Neuronal stem cell (in vitro differentiated cells): ENCODE data around the gene SMAD6.
"Not testable (repeated sequence)": the region's sequence is repeated elsewhere in the genome, so short reads cannot be mapped to it uniquely, and the experiment has no call there.

Experiments used
- DNase-seq: peaks from one replicate; pipeline ENCODE4 v3.0.0-alpha.2; 2013; ENCODE audit warnings: low spot score
- H2AFZ ChIP-seq: one replicate; pipeline ENCODE4 v1.6.1; 2013; ENCODE audit warnings: mild to moderate bottlenecking, low read length, inconsistent platforms
- H2AK5ac ChIP-seq: 2 replicates; pipeline ENCODE4 v1.6.1; 2013; ENCODE audit warnings: low read depth, mild to moderate bottlenecking, inconsistent platforms, low read length, moderate library complexity, mixed read lengths
- H2BK120ac ChIP-seq: 2 replicates; pipeline ENCODE4 v1.6.1; 2013; ENCODE audit warnings: low read depth, mild to moderate bottlenecking, inconsistent platforms, low read length, moderate library complexity, mixed read lengths
- H2BK12ac ChIP-seq: one replicate; pipeline ENCODE4 v1.6.1; 2013; ENCODE audit warnings: low read length, inconsistent platforms
- H2BK15ac ChIP-seq: 2 replicates; pipeline ENCODE4 v1.6.1; 2013; ENCODE audit warnings: mild to moderate bottlenecking, low read length, inconsistent platforms, mixed read lengths
- H2BK5ac ChIP-seq: one replicate; pipeline ENCODE4 v1.6.1; 2013; ENCODE audit warnings: inconsistent platforms, mild to moderate bottlenecking, low read length, moderate library complexity
- H3K14ac ChIP-seq: one replicate; pipeline ENCODE4 v1.6.1; 2013; ENCODE audit warnings: low read length, inconsistent platforms
- H3K18ac ChIP-seq: 2 replicates; pipeline ENCODE4 v1.6.1; 2013; ENCODE audit warnings: low read length, inconsistent platforms
- H3K23ac ChIP-seq: 2 replicates; pipeline ENCODE4 v1.6.1; 2013; ENCODE audit warnings: low read depth, mild to moderate bottlenecking, mixed read lengths, low read length, inconsistent platforms; ENCODE audit not compliant: poor library complexity
- H3K27ac ChIP-seq: replicated peaks from 3 replicates; pipeline ENCODE4 v1.5.1; 2013; ENCODE audit warnings: low read length, inconsistent platforms
- H3K27me3 ChIP-seq, 3 experiments: 2 replicates each; pipeline ENCODE4 v1.6.1; 2013; ENCODE audit warnings: low read length in 3 of 3, mild to moderate bottlenecking in 2 of 3, inconsistent platforms in 1 of 3, low read depth in 1 of 3, mixed read lengths in 1 of 3, moderate library complexity in 1 of 3; ENCODE audit not compliant: control insufficient read depth in 3 of 3, insufficient read depth in 3 of 3
- H3K36me3 ChIP-seq, 2 donors: replicated peaks in 1 of 2; 2 replicates each; pipeline ENCODE4 v1.6.1; 2013; ENCODE audit warnings: low read length in 2 of 2; ENCODE audit not compliant: control insufficient read depth in 2 of 2, insufficient read depth in 2 of 2
- H3K4ac ChIP-seq: 2 replicates; pipeline ENCODE4 v1.6.1; 2013; ENCODE audit warnings: inconsistent platforms, mild to moderate bottlenecking, low read length, moderate library complexity
- H3K4me1 ChIP-seq, 2 donors: 1 replicate in 1 of 2; 2 replicates in 1 of 2; pipeline ENCODE4 v1.6.1; 2013; ENCODE audit warnings: low read length in 2 of 2, low read depth in 1 of 2; ENCODE audit not compliant: control insufficient read depth in 2 of 2, insufficient read depth in 1 of 2
- H3K4me2 ChIP-seq: one replicate; pipeline ENCODE4 v1.6.1; 2013; ENCODE audit warnings: mild to moderate bottlenecking, low read length, inconsistent platforms; ENCODE audit not compliant: insufficient read depth, poor library complexity, severe bottlenecking
- H3K4me3 ChIP-seq, 2 donors: 2 replicates each; pipeline ENCODE4 v1.5.1; 2013; ENCODE audit warnings: low read length in 2 of 2, mild to moderate bottlenecking in 2 of 2, inconsistent platforms in 1 of 2, moderate library complexity in 1 of 2
- H3K79me1 ChIP-seq: one replicate; pipeline ENCODE4 v1.6.1; 2013; ENCODE audit warnings: low read depth, mild to moderate bottlenecking, inconsistent platforms, low read length, moderate library complexity
- H3K9ac ChIP-seq: one replicate; pipeline ENCODE4 v1.6.1; 2013; ENCODE audit warnings: mild to moderate bottlenecking, low read depth, low read length, inconsistent platforms; ENCODE audit not compliant: poor library complexity
- H3K9me3 ChIP-seq, 2 donors: replicated peaks in 1 of 2; 2 replicates each; pipeline versions ENCODE3 to v1.6.1; 2013; ENCODE audit warnings: low read length in 2 of 2, mild to moderate bottlenecking in 2 of 2, inconsistent platforms in 1 of 2, low read depth in 1 of 2, mixed read lengths in 1 of 2, moderate library complexity in 1 of 2; ENCODE audit not compliant: control insufficient read depth in 2 of 2, insufficient read depth in 1 of 2
- H4K8ac ChIP-seq: one replicate; pipeline ENCODE4 v1.6.1; 2013; ENCODE audit warnings: low read depth, mild to moderate bottlenecking, inconsistent platforms, low read length, moderate library complexity
- H4K91ac ChIP-seq: one replicate; pipeline ENCODE4 v1.6.1; 2013; ENCODE audit warnings: low read length, low read depth, mild to moderate bottlenecking, inconsistent platforms; ENCODE audit not compliant: poor library complexity
- WGBS, 2 donors: extraction: QIAGEN DNeasy Blood & Tissue Kit; methylation state at CpG; one replicate each; pipeline ENCODE4 v1.1.7; 2013; ENCODE audit warnings: missing lambda C conversion rate in 2 of 2, mixed read lengths in 1 of 2; ENCODE audit not compliant: insufficient read length in 2 of 2, insufficient replicate concordance in 1 of 2; ENCODE audit errors: extremely low coverage in 2 of 2; 5-methylcytosine and 5-hydroxymethylcytosine counted together

Gene SMAD6

GRCh38 chr15:66684136-66684681 lies 17.8 kb upstream of the SMAD6 start:
- Histone ChIP-seq H3K9ac (no peak overlapping the region), H2AK5ac (no peak overlapping the region), H2BK5ac (no peak overlapping the region), H3K4me2 (no peak overlapping the region), H3K4me3 (no peak overlapping the region), H3K23ac (no peak overlapping the region), H3K36me3 (no peaks in the 10 kb centered on the region), H3K4ac (no peak overlapping the region), H4K91ac (no peak overlapping the region), H3K79me1 (no peaks in the 10 kb centered on the region), H3K27me3 (peaks cover 0 to 2% (median 0%) of the 10 kb centered on the region in 3 experiments), H3K14ac (no peak overlapping the region), H2BK12ac (no peak overlapping the region), H3K18ac (no peak overlapping the region), H3K27ac (no peak overlapping the region), H4K8ac (no peak overlapping the region), H2AFZ (no peak overlapping the region), H2BK120ac (no peak overlapping the region), H3K4me1 (peaks cover 6 to 8% of the 10 kb centered on the region in 2 donors), H3K9me3 (peaks cover 0 to 7% of the 10 kb centered on the region in 2 donors), H2BK15ac (no peak overlapping the region)
- DNase-seq, result no peak

- Histone ChIP-seq H2BK15ac (no peak overlapping the region), H3K27me3 (peaks cover 0 to 2% (median 0%) of the 10 kb centered on the region in 3 experiments), H3K9me3 (peaks cover 0 to 7% of the 10 kb centered on the region in 2 donors), H3K79me1 (no peaks in the 10 kb centered on the region), H3K18ac (no peak overlapping the region), H3K27ac (no peak overlapping the region), H4K91ac (no peak overlapping the region), H3K9ac (no peak overlapping the region), H3K4me2 (no peak overlapping the region), H3K4ac (no peak overlapping the region), H2AFZ (no peak overlapping the region), H2AK5ac (no peak overlapping the region), H2BK12ac (no peak overlapping the region), H2BK5ac (no peak overlapping the region), H3K14ac (no peak overlapping the region), H3K4me3 (no peak overlapping the region), H2BK120ac (no peak overlapping the region), H3K4me1 (peaks cover 0 to 2% of the 10 kb centered on the region in 2 donors), H3K36me3 (no peaks in the 10 kb centered on the region), H3K23ac (no peak overlapping the region), H4K8ac (no peak overlapping the region)
- no CpG with 5 or more reads among the region's 5 CpGs for WGBS, 2 donors
- no peak for DNase-seq
These were observed 16.3 kb upstream of the SMAD6 start for GRCh38 chr15:66685638-66686150.

- not testable (repeated sequence) for H3K36me3 ChIP-seq
These were observed 11.1 kb upstream of the SMAD6 start for GRCh38 chr15:66690912-66691311.

GRCh38 chr15:66691727-66692126 lies 10.3 kb upstream of the SMAD6 start:
- H3K4me2 ChIP-seq, result no peak overlapping the region

More at GRCh38 chr15:66690912-66691311, 11.1 kb upstream of the SMAD6 start:
- H3K9me3 ChIP-seq, H2BK5ac ChIP-seq, H3K14ac ChIP-seq, H2BK15ac ChIP-seq, H3K4ac ChIP-seq, H2AK5ac ChIP-seq, H3K79me1 ChIP-seq, DNase-seq, H2BK12ac ChIP-seq, H2BK120ac ChIP-seq, H3K23ac ChIP-seq, H3K4me2 ChIP-seq, H4K91ac ChIP-seq, H3K9ac ChIP-seq, H3K18ac ChIP-seq, H3K4me3 ChIP-seq, H4K8ac ChIP-seq, H3K4me1 ChIP-seq, H2AFZ ChIP-seq, H3K27me3 ChIP-seq, H3K27ac ChIP-seq: not testable (repeated sequence)
- WGBS, 2 donors, result no CpG with 5 or more reads among the region's 7 CpGs

More at GRCh38 chr15:66691727-66692126, 10.3 kb upstream of the SMAD6 start:
- Histone ChIP-seq H2AFZ (no peak overlapping the region), H3K9ac (no peak overlapping the region), H3K27ac (no peak overlapping the region), H3K4me3 (no peak overlapping the region), H3K18ac (no peak overlapping the region), H3K9me3 (no peaks in the 10 kb centered on the region), H2BK12ac (no peak overlapping the region), H3K23ac (no peak overlapping the region), H3K4me1 (peaks cover 0 to 2% of the 10 kb centered on the region in 2 donors), H4K91ac (no peak overlapping the region), H2BK5ac (no peak overlapping the region), H3K36me3 (no peaks in the 10 kb centered on the region), H3K4ac (no peak overlapping the region), H3K27me3 (peaks cover 0 to 6% (median 0%) of the 10 kb centered on the region in 3 experiments), H2BK120ac (no peak overlapping the region), H3K79me1 (no peaks in the 10 kb centered on the region), H4K8ac (no peak overlapping the region), H2BK15ac (no peak overlapping the region), H3K14ac (no peak overlapping the region), H2AK5ac (no peak overlapping the region)
- DNase-seq, result no peak
